Thoracic aorta (tissue), 2 donors: ENCODE measurements around the gene HEXD. TPM values are rescaled to one million over a fixed set of nuclear protein-coding genes. Genes with fewer than 3 reads are reported as not detected.

Experiments
- ATAC-seq: fragments of 150-250 bp; one replicate; pipeline ENCODE4 v1.8.0; 2017; ENCODE audit warnings: low read depth; ENCODE audit not compliant: insufficient number of reproducible peaks, low FRiP score
- DNase-seq: peaks from one replicate; pipeline ENCODE4 v3.0.0-alpha.2; 2020; ENCODE audit warnings: low spot score
- H3K27ac ChIP-seq, 2 donors: fragments of 200-600 bp; sonication (generic); 1 replicate in 1 of 2; 2 replicates in 1 of 2; pipeline ENCODE4 v1.5.1; 2016; ENCODE audit warnings: mild to moderate bottlenecking in 2 of 2, moderate library complexity in 2 of 2
- H3K27me3 ChIP-seq: fragments of 200-600 bp; sonication (generic); replicated peaks from 2 replicates; pipeline ENCODE4 v1.6.0; 2016; ENCODE audit warnings: mild to moderate bottlenecking; ENCODE audit not compliant: insufficient read depth
- H3K36me3 ChIP-seq: fragments of 200-600 bp; sonication (generic); one replicate; pipeline ENCODE4 v1.5.1; 2016
- H3K4me1 ChIP-seq, 2 donors: fragments of 200-600 bp; sonication (generic); 1 replicate in 1 of 2; 2 replicates in 1 of 2; pipeline versions ENCODE4 v1.5.1 to v1.6.0; 2016; ENCODE audit warnings: low read depth in 2 of 2, mild to moderate bottlenecking in 1 of 2; ENCODE audit not compliant: control insufficient read depth in 1 of 2
- H3K4me3 ChIP-seq: fragments of 200-600 bp; sonication (generic); 2 replicates; pipeline ENCODE4 v1.5.1; 2016; ENCODE audit warnings: mild to moderate bottlenecking
- H3K9me3 ChIP-seq: fragments of 200-600 bp; sonication (generic); 2 replicates; pipeline ENCODE4 v1.5.1; 2016
- total RNA-seq, 2 donors: library from RNA; depleted of rRNA; stranded (reverse); fragments of >200 nt; gene quantifications; one replicate each; pipeline versions ENCODE4 v1.1.0 to v1.2.3, GENCODE V29; 2016
- TF ChIP-seq, protein P1 (sequence below): fragments of 200-600 bp; sonication (generic); IDR thresholded peaks from one replicate; pipeline ENCODE4 v1.5.1; 2019; ENCODE audit warnings: antibody characterized with exemption

The HEXD gene
- total RNA-seq, 2 donors from 2014 or later: 31.4 to 34.7 TPM

DNA sequence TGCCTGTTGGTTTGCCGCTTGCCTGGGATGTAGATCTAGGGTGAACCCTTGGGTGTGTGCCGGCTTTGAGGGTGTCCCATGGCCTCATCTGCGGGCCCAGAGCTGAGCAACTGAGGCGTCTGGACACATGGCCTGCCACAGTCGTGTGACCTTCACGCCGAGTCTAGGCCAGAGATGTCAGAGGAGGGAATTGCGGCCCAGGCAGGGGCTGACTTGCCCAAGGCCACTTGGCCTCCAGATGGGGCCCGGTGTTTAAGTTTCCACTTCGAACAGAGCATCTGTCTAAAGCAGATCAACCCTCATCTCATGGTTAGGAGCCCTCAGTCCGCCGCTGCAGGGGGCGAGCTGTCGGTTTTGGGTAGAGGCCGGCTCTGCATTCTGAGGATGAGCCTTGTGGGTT lies 73.4 kb downstream of the HEXD start:
- TF ChIP-seq, protein P1, sequence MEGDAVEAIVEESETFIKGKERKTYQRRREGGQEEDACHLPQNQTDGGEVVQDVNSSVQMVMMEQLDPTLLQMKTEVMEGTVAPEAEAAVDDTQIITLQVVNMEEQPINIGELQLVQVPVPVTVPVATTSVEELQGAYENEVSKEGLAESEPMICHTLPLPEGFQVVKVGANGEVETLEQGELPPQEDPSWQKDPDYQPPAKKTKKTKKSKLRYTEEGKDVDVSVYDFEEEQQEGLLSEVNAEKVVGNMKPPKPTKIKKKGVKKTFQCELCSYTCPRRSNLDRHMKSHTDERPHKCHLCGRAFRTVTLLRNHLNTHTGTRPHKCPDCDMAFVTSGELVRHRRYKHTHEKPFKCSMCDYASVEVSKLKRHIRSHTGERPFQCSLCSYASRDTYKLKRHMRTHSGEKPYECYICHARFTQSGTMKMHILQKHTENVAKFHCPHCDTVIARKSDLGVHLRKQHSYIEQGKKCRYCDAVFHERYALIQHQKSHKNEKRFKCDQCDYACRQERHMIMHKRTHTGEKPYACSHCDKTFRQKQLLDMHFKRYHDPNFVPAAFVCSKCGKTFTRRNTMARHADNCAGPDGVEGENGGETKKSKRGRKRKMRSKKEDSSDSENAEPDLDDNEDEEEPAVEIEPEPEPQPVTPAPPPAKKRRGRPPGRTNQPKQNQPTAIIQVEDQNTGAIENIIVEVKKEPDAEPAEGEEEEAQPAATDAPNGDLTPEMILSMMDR: no peak
- no peak for ATAC-seq

More for the DNA sequence above, 73.4 kb downstream of the HEXD start:
- no peaks in the 10 kb centered on the region for H3K9me3 ChIP-seq
- no peak overlapping the region for H3K4me3 ChIP-seq
- no peak overlapping the region for H3K27ac ChIP-seq
- no peak for DNase-seq
- peaks cover 5 to 47% of the 10 kb centered on the region in 2 donors for H3K4me1 ChIP-seq
- no peaks in the 10 kb centered on the region for H3K27me3 ChIP-seq
- H3K36me3 ChIP-seq: peaks cover 3% of the 10 kb centered on the region

Other genes starting within 250 kb of the HEXD start
- 10 to 100 TPM; 19.4 to 58.1 TPM for gene CCDC57, start 205.5 kb upstream of the HEXD start, total RNA-seq
- 100 to 1,000 TPM in 1 of 2 donors, 10 to 100 TPM in 1; 76.0 to 113 TPM for gene SLC16A3, start 189.3 kb upstream of the HEXD start, total RNA-seq
- gene CSNK1D, start 144.6 kb upstream of the HEXD start, total RNA-seq: 10 to 100 TPM; 69.5 to 71.9 TPM
- 1 to 10 TPM; 3.0 to 3.5 TPM for gene CD7, start 100.7 kb upstream of the HEXD start, total RNA-seq
- gene SECTM1, start 84.6 kb upstream of the HEXD start, total RNA-seq: 10 to 100 TPM; 16.7 to 32.2 TPM
- not detected for gene TEX19, start 59.1 kb upstream of the HEXD start, total RNA-seq
- under 1 TPM in 1 of 2 donors, not detected in 1; 0.27 TPM for gene UTS2R, start 46.6 kb upstream of the HEXD start, total RNA-seq
- 10 to 100 TPM; 24.9 to 27.4 TPM for gene OGFOD3, start 239 bp downstream of the HEXD start, total RNA-seq
- gene CYBC1, start 32.4 kb downstream of the HEXD start, total RNA-seq: 100 to 1,000 TPM in 1 of 2 donors, 10 to 100 TPM in 1; 84.6 to 178 TPM
- gene NARF, start 40.4 kb downstream of the HEXD start, total RNA-seq: 10 to 100 TPM; 77.0 to 86.8 TPM
- 10 to 100 TPM; 34.8 to 85.1 TPM for gene FOXK2, start 101.4 kb downstream of the HEXD start, total RNA-seq
- 10 to 100 TPM; 50.0 to 55.7 TPM for gene WDR45B, start 230.1 kb downstream of the HEXD start, total RNA-seq